Mononuclear cell (primary cell): Measurements from ENCODE around the gene MYEF2. TPM values are rescaled to one million over a fixed set of nuclear protein-coding genes. Genes with fewer than 3 reads are reported as not detected.

ENCODE experiments used
- H3K27me3 ChIP-seq: 2 replicates; pipeline ENCODE4 v1.6.0; 2011; ENCODE audit warnings: low read length, control low read depth; ENCODE audit not compliant: insufficient read depth
- H3K4me1 ChIP-seq: 2 replicates; pipeline ENCODE4 v1.5.1; 2011; ENCODE audit warnings: mild to moderate bottlenecking, low read length, control low read depth; ENCODE audit not compliant: insufficient read depth
- H3K4me3 ChIP-seq: 2 replicates; pipeline ENCODE4 v1.5.1; 2011; ENCODE audit warnings: mild to moderate bottlenecking, low read length, moderate library complexity
- H3K9me3 ChIP-seq: 2 replicates; pipeline ENCODE4 v1.5.1; 2011; ENCODE audit warnings: low read depth, mild to moderate bottlenecking, control low read depth, low read length
- total RNA-seq: library from RNA; depleted of rRNA; stranded (reverse); fragments of >200 nt; gene quantifications from one replicate; pipeline ENCODE4 v1.2.3, GENCODE V29; 2012

MYEF2 gene
- total RNA-seq, 1 donor = 14.1 TPM

DNA sequence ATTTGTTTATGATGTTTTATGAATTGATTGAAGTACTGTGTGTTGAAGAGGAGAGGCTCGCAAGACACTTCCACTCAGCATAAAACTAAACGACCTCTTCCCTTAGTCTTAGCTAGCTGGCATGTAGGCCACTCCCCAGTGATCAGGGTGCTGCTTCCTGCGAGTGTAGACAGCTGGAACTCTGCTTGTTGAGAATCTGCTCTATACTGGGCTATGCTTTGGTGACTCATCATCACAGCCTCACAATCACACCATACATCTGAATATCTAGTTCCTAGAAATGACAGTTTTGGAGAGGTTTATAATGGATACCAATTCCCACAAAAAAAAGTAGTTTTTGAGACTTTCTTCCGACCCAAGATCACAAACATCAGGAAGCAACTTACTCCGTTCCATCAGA lies 58.8 kb downstream of the MYEF2 start:
- H3K9me3 ChIP-seq = no peaks in the 10 kb centered on the region
- no peak overlapping the region for H3K4me3 ChIP-seq
- H3K4me1 ChIP-seq = no peaks in the 10 kb centered on the region
- peaks cover 3% of the 10 kb centered on the region for H3K27me3 ChIP-seq

DNA sequence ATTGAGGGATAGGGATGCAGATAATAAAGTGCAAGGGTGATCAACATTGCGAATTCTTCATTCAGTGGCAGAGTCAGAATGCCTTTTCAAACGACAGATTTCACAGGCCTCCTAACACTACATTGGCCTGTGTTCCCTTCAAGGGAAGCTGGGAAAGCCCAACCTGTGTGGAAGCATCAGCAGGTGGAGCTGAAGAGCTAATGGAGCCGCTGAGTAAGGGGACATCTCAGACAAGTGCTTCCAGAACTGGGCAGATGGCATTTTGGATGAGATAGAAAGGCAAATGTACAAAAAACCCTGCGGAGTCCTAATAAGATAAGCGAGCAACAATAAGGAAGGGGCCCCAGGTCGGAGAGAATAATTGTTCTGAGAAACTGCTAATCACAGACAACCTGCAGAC lies 65.9 kb downstream of the MYEF2 start:
- no peak overlapping the region for H3K4me3 ChIP-seq

DNA sequence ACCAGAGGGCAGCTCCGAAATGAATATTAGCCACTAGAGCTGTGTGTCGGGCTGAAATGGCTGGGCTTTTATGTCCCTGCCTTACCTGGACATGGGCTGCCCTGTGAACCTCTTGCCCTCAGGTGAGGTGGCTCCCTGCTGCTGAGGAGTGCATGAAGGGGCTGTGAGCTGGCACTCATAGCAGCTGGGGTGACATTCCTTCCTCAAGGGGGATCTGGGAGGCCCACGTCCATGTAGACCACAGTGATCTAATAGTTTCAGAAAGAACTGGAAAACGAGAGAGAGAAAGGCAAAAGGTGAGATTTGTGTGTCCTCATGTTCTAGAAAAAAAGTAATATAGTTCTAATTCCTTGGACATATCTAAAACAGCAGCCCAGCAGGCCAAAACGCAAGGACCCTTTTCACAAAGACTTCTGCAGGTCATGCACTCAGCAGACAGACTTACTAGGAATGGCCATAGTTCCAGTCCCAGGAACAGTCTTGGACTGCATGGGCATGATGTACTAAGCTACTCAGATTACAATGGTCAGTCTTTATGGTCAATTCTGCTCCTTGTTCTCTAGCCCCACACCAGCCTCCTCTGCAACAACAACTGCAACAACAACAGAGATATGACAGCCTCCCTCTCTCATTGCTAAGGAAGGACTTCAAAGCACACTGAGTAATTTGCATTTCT lies 68.1 kb downstream of the MYEF2 start:
- Histone ChIP-seq H3K4me3 (no peak overlapping the region), H3K9me3 (no peaks in the 10 kb centered on the region), H3K27me3 (peaks cover 6% of the 10 kb centered on the region), H3K4me1 (no peaks in the 10 kb centered on the region)

More for the DNA sequence above, 65.9 kb downstream of the MYEF2 start:
- H3K4me1 ChIP-seq = no peaks in the 10 kb centered on the region
- H3K27me3 ChIP-seq = peaks cover 6% of the 10 kb centered on the region
- no peaks in the 10 kb centered on the region for H3K9me3 ChIP-seq

DNA sequence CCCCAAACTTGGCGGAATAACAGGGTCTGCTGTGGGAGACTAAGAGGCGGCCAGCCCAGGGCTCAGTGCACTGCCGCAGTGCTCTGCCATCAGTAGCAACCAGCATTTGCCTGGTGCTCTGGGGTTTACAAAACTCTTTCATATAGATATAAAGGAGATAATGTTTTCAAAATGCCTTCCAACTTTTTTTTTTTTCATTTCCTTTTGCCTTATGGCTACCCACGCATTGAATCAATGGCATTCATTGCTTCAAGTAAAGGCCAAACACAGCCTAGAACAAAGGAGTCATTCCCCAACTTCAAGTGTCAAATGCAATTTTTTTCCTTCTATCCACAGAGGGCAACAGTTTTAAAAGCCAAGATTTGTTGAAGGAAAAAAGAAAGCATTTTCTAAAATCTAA lies 68.9 kb downstream of the MYEF2 start:
- H3K9me3 ChIP-seq = no peaks in the 10 kb centered on the region
- peaks cover 6% of the 10 kb centered on the region for H3K27me3 ChIP-seq
- no peak overlapping the region for H3K4me3 ChIP-seq
- no peaks in the 10 kb centered on the region for H3K4me1 ChIP-seq

DNA sequence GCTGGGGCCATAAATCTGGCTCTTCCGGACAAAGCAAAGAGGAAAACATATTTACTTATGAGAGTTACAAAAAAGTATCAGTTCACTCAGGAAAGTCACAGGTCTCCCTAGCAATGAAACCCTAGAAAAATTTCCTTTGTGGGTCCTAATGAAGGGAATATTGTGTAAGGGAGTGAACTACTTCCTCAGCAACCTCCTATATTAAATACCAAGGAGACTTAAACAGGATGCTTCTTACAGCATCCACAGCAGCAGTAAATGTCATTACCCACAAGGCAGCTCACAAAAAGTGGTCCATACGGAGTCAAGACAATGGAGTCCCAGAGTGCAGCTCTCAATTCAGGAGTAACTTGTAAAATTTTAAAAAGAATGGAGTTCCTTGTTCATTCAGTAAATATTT lies 72.2 kb downstream of the MYEF2 start:
- Histone ChIP-seq H3K4me1 (no peaks in the 10 kb centered on the region), H3K27me3 (no peaks in the 10 kb centered on the region), H3K9me3 (no peaks in the 10 kb centered on the region), H3K4me3 (no peak overlapping the region)

DNA sequence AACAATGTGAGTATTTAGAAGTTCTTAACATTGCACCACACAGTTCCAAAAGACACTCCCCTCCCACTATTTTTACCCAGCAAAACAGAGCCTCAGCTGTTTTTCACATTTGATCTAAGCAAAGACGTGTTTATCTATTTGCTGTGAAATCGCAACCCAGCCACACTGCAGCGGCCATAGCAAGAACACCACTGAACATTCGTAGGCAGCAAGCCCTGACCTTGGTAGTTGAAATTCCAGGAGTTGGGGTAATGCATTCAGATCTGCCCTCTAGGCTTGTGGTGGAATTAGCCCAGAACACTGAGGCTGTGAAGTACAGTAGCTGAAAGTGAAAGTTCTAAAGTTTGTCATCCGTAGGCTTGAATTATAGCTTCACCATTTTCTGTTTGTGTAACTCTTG lies 74.4 kb downstream of the MYEF2 start:
- H3K4me1 ChIP-seq = no peaks in the 10 kb centered on the region
- H3K4me3 ChIP-seq = no peak overlapping the region
- H3K27me3 ChIP-seq = no peaks in the 10 kb centered on the region
- H3K9me3 ChIP-seq = no peaks in the 10 kb centered on the region

DNA sequence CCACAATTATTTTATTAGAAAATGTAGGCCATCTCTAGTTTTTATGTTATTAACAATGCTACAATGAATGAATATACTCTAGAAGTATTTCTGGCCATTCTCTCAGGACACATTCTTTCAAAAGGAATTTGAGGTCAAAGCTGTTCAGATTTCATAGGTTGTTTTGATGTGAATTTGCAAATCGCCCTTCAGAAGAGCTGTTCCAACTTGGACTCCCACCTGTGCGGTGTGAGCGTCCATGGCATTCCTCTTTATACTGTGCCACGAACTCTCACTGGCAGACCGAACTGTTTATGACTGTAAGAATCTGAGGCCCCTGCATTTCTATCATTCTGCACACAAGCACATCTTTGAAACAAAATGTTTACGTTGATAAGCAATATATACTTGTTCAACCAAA lies 75.9 kb downstream of the MYEF2 start:
- Histone ChIP-seq H3K27me3 (no peaks in the 10 kb centered on the region), H3K9me3 (no peaks in the 10 kb centered on the region), H3K4me1 (no peaks in the 10 kb centered on the region), H3K4me3 (no peak overlapping the region)

DNA sequence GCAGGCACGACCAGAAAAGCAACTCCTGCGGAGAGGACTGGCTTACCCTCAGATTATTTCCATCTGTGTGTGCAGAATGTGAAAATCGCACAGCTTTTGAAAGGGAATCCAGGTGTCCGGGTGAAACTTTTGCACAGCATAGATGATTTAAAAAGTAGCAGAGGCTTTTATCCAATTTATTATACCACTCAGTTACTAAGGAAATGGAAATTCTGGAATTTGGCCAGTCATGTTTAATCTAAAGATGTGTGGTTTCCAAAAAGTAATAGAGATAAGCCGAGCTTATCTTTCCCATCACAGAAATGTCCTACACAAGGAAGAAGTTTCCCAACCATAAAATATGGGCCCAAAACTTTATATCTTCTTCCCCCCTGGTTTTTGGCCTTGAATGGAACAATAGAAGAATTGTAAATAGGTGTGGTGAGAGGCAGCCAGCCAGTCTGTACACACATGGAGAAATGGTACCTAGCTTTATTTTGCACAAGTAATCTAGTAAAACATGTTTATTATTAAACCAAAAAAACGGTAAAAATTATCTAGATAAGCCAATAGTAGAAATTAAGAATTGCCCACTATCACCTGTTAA lies 76.6 kb downstream of the MYEF2 start:
- Histone ChIP-seq H3K4me3 (no peak overlapping the region), H3K27me3 (no peaks in the 10 kb centered on the region), H3K4me1 (no peaks in the 10 kb centered on the region), H3K9me3 (no peaks in the 10 kb centered on the region)

DNA sequence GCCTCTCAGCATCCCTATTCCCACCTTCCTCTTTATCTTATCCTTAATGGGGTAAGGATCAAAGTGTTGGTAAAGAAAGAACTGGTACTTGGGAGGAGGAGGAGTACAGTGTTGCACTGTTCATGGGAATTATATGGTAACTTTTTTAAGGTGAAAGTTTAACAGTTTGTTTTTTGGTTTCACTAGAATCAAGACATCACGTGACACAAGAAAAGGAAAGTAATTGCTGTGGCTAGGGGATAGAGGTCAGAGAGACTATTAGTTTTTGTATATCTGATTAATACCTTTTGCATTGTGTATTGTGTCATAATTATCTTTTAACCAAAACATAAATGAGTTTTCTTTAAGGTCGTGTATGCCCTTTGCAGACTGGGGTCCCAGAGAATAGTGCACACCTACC lies 80.8 kb downstream of the MYEF2 start:
- Histone ChIP-seq H3K27me3 (no peaks in the 10 kb centered on the region), H3K4me1 (no peaks in the 10 kb centered on the region), H3K4me3 (no peak overlapping the region), H3K9me3 (no peaks in the 10 kb centered on the region)

DNA sequence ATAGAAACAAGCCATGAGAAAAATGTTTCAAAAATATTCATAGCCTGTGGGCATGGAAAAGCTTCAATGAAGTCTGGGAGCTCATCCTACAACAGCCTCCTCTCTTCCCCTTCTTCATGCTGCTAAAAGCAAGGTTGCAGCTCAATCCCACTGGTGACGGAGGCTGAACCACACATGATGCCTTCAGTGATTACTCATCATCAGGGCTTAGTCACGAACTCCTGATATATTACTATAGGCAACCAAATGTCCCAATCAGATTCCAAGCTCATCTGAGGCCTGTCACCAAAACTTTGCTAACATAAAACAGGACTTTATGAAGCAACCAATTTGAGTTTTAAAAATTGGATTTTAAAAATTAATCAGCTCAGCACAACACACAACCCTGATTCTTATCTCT lies 81.3 kb downstream of the MYEF2 start:
- no peaks in the 10 kb centered on the region for H3K27me3 ChIP-seq

DNA sequence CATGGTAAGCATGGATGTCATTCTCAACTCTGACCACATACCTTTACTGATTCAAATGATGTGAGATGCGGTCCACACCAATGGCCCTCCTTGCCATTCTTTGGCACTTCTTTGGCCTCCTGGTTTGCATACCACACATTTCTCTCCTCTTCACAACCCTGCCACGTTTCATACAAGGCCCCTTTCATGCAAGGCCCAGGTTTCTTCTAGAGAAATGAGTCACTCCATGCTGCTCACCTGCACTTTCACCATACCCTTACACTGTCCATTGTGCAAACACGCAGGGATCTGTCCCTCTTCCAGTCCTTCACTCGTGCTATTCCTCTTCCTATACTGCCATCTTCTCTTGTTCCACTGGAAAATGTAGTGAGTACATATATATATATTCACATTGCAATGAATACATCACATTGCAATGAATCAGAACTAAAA lies 81.7 kb downstream of the MYEF2 start:
- Histone ChIP-seq H3K4me1 (no peaks in the 10 kb centered on the region), H3K27me3 (no peaks in the 10 kb centered on the region), H3K9me3 (no peaks in the 10 kb centered on the region), H3K4me3 (no peak overlapping the region)

More for the DNA sequence above, 81.3 kb downstream of the MYEF2 start:
- Histone ChIP-seq H3K9me3 (no peaks in the 10 kb centered on the region), H3K4me1 (no peaks in the 10 kb centered on the region), H3K4me3 (no peak overlapping the region)

DNA sequence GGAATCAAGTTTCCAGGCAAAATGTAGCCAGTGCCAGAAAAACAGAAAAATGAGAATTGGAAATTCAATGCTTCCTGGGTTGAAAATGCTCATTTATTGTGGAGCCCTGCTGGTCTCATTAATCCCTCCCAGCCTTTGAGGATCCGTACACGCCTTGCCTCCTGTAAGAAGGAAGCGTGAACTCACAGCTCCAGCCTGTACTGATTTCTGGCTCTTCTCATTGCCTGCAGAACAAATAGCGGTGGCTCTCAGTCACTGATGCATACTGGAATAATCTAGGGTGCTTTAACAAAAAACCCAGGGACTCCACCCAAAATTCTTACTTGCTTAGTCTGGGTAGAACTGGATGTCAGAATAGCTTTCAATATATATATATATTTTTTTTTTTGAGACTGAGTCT lies 86.6 kb downstream of the MYEF2 start:
- Histone ChIP-seq H3K4me1 (no peaks in the 10 kb centered on the region), H3K4me3 (no peak overlapping the region), H3K9me3 (no peaks in the 10 kb centered on the region)

DNA sequence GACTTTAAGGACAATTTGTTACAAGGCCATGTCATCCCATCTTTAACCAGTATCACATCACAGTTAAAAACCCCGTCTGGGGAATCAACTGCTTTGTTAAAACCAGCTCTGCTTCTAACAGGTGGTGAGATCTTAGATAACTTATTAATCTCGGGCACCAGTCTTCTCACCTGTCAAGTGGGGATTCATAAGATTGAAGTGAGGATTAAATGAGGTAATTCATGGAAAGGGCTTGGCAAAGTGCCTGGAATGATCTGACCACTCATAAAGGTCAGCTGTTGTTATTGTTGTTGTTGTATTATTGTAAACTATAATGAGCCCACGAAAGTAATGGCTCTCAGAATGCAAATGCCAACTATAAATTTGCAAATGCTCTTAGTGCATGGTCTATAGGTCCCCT lies 87.4 kb downstream of the MYEF2 start:
- H3K4me1 ChIP-seq = no peaks in the 10 kb centered on the region
- no peak overlapping the region for H3K4me3 ChIP-seq
- no peaks in the 10 kb centered on the region for H3K9me3 ChIP-seq
- no peaks in the 10 kb centered on the region for H3K27me3 ChIP-seq

More for the DNA sequence above, 86.6 kb downstream of the MYEF2 start:
- no peaks in the 10 kb centered on the region for H3K27me3 ChIP-seq

DNA sequence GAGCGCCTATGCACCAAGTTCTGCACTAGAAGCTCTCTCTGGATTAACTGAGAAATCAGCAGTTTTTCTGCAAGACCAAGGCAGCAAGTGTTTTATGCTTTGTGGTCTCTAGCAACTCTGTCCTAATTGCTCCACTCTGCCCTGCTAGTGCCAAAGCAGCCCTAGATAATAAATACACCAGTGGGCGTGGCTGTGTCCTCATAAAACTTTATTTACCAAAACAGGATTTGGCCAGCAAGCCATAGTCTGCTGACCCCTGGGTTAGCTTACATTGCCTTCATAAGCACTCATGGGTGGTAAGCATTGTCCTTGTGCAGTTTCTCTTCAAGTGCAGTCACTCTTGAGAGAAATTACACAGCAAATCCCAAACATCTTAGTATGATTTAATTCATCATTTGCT lies 88.0 kb downstream of the MYEF2 start:
- H3K4me1 ChIP-seq = no peaks in the 10 kb centered on the region
- H3K27me3 ChIP-seq = no peaks in the 10 kb centered on the region
- no peaks in the 10 kb centered on the region for H3K9me3 ChIP-seq
- no peak overlapping the region for H3K4me3 ChIP-seq

DNA sequence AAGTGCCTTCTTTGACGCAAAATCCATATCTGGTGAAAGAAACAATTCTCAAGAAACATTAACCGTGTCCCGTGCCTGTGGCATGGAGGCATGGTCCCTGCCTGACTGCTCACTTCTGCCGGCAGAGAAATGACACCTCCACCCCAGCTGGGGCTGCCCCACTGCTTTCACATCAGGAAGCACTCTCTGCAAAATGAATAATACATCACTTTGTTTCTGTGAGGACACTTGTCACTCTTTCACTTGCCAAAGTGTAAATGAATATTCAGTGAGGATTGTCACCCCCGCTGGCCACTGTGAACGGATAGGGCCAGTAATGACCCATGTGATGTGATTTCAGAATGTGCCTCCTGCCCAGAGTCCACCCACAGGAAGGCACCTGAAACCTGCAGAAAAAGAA lies 88.4 kb downstream of the MYEF2 start:
- Histone ChIP-seq H3K4me3 (no peak overlapping the region), H3K4me1 (no peaks in the 10 kb centered on the region), H3K9me3 (no peaks in the 10 kb centered on the region), H3K27me3 (no peaks in the 10 kb centered on the region)

DNA sequence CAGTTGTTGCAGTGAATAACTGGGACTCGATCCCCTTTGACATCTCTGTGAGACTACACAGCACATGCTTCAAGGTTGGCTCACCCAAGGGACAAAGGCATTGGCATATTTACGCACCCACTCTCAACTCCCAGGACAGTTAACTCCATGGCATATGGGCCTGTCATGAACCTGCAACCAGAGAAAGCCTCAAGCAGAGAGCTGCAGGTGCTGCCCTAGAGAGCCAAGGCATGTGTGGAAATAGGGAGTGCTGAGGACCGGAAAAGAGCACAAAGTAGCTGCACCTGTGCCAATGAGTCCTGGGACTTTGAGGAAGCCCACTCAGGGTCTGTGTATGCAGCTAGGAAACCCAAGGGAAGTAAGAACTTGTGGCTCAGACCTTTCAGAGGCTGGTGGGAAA lies 90.3 kb downstream of the MYEF2 start:
- no peaks in the 10 kb centered on the region for H3K9me3 ChIP-seq
- no peak overlapping the region for H3K4me3 ChIP-seq
- no peaks in the 10 kb centered on the region for H3K4me1 ChIP-seq
- no peaks in the 10 kb centered on the region for H3K27me3 ChIP-seq
